Nephron (organoid): ENCODE results near the gene THSD4.
A peak's percentile ranks its signal among the peaks of the same experiment; 100 is the strongest.

ENCODE experiments used
- H3K27ac Mint-ChIP-seq, 3 experiments: 2 replicates each; pipeline ENCODE4 v1.8.0; 2020; ENCODE audit warnings: mixed read lengths in 3 of 3, mild to moderate bottlenecking in 2 of 3, moderate library complexity in 1 of 3
- H3K27me3 Mint-ChIP-seq: 2 replicates; pipeline ENCODE4 v1.8.0; 2021; ENCODE audit warnings: low read depth, mild to moderate bottlenecking, moderate library complexity, mixed read lengths
- H3K36me3 Mint-ChIP-seq: 2 replicates; pipeline ENCODE4 v1.8.0; 2020; ENCODE audit warnings: low read depth, mixed read lengths
- H3K4me1 Mint-ChIP-seq: 2 replicates; pipeline ENCODE4 v1.8.0; 2020; ENCODE audit warnings: mixed read lengths
- H3K4me3 Mint-ChIP-seq, 3 experiments: 2 replicates each; pipeline ENCODE4 v1.8.0; 2020; ENCODE audit warnings: mild to moderate bottlenecking in 3 of 3, mixed read lengths in 3 of 3, moderate library complexity in 2 of 3
- H3K9me3 Mint-ChIP-seq: 2 replicates; pipeline ENCODE4 v1.8.0; 2020; ENCODE audit warnings: mixed read lengths
- CTCF ChIP-seq, 3 experiments: fragments of 200-600 bp; sonication (generic); IDR thresholded peaks; one replicate each; pipeline ENCODE4 v1.5.0; 2021; ENCODE audit warnings: antibody characterized with exemption in 3 of 3; ENCODE audit not compliant: unreplicated experiment in 3 of 3

Gene THSD4

DNA sequence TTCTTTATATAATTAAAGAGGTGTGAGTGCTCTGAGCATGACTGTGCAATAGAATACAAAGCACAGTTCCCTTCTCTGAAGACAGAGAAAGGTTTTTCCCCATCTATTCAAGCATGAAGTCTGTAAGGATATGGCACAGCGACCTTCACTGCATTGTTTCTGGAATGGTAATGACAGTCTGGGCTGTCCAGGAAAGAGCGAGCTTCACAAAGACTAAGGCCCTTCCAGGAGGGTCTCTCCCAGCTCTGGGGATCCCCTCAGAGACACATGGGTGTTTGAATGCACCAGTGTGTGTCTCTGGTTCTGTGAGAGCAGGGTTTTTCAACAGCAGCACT lies 515.2 kb downstream of the THSD4 start:
- TF ChIP-seq CTCF (IDR thresholded peaks at IDR 0.05; ENCODE audit: unreplicated experiment in 3 of 3) = no peak
- Mint-ChIP-seq H3K36me3 (peaks cover 3% of the 10 kb centered on the region), H3K4me3 (no peak overlapping the region), H3K9me3 (no peaks in the 10 kb centered on the region), H3K4me1 (peaks cover 50% of the 10 kb centered on the region), H3K27me3 (peaks cover 4% of the 10 kb centered on the region), H3K27ac (peak overlapping the region in 2 of 3 experiments; percentile 47 to 74)

DNA sequence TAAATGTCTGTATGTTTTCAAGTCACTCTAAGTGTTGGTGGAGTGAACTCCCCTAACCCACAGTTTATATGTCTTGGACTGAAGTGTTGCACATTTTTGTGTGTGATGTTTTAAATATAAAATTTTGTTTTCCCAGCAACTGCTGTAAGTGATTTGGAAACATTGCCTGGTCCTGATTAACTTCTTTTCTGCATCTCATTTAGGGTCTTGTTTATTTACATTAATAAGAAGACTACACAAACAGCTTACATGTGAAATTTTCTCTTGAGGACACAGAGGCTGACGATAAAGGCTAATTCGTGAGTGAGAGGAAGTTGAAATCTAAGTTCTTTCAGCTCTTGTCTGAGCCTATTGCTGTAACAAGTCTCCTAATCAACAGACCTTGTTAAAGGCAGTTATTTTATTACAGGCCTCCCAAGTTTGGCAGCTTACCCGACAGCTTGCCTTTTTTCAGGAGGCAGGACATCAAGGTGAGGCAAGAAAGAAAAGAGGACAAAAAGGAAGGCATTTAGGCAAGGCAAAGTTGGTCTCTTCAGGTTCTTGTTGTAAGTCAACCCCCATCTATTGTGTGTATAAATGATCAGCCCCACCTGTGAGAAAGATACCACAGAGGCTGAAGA lies 517.4 kb downstream of the THSD4 start:
- TF ChIP-seq CTCF (IDR thresholded peaks at IDR 0.05; ENCODE audit: unreplicated experiment in 3 of 3) = no peak
- H3K27ac Mint-ChIP-seq = peak overlapping the region in 2 of 3 experiments; percentile 32 to 83
- H3K36me3 Mint-ChIP-seq = peaks cover 3% of the 10 kb centered on the region
- H3K4me1 Mint-ChIP-seq = peaks cover 55% of the 10 kb centered on the region
- H3K27me3 Mint-ChIP-seq = peaks cover 4% of the 10 kb centered on the region
- H3K4me3 Mint-ChIP-seq = no peak overlapping the region
- no peaks in the 10 kb centered on the region for H3K9me3 Mint-ChIP-seq

DNA sequence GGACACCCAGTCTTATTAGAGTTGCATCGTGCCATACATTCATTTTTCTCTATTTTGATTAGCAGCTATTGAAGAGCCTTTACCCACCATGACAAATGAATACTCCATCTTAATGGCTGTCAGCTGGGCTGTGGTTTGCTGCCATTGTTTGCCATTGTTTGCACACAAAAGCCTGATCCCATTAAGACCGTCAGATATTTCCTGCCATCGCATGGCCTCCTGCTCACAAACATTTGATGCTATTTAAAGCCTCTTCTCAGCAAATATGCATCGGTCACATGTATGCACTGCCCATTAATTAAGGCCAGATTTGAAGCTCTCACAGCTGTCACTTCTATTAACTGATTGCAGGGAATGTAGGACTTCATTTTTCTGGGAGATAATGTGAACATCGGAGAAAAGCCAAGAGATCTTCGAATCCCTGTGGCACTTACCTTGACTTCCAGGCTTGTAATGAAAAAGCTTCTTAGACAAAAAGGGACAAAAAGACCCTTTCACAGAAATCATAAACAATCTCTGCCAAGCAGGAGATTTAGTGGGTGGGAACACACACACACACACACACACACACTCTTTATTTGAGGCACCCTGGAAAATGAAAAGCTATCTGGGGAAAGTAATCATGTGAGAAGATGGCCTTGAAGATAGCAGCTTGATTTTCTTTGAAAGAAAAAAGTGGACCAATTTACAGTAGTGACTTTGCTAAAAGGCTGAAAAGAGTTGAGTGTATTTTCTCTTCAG lies 519.7 kb downstream of the THSD4 start:
- no peak for TF ChIP-seq CTCF (IDR thresholded peaks at IDR 0.05; ENCODE audit: unreplicated experiment in 3 of 3)
- Mint-ChIP-seq H3K36me3 (peaks cover 3% of the 10 kb centered on the region), H3K27ac (peak overlapping the region; percentile 24 to 64 (median 57)), H3K4me1 (peaks cover 42% of the 10 kb centered on the region), H3K27me3 (peaks cover 4% of the 10 kb centered on the region), H3K9me3 (no peaks in the 10 kb centered on the region), H3K4me3 (no peak overlapping the region)

DNA sequence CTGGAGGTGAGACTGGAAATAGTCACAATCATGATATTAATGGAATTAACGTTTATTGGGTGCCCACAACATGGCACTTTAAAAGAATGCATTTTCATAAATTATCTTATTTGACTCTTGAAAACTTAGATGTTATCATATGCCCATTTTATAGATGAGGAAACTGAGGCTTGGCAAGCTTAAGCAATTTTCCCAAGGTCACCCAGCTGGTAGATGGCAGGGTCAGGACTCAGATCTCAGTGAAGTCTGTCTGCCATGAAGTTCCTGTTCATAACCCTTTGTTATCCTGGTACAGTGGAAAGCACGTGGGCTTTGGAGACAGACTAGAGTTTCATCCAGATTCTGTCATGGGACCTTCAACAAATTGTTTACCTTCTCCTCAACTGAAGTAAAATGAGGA lies 520.5 kb downstream of the THSD4 start:
- peak overlapping the region in 1 of 3 experiments; percentile 64 for H3K27ac Mint-ChIP-seq
- TF ChIP-seq CTCF (IDR thresholded peaks at IDR 0.05; ENCODE audit: unreplicated experiment in 3 of 3) = no peak

DNA sequence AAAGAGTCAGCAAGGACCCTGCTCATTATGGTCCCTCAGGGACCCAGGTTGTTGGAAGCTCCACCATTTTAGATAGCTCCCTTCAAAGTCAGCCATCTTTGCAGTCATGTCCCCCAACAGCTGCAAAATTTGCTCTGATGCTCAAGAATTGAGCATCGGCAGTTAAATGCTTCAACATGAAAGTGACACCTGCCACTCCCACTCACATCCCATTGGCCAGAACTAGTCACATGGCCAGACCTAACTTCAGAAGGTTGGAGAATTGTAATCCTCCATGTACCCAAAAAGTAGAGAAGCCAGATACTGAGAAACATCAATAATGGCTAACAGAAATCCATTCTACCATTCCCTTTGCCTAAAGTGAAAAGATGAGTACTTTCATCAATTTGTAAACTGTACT lies 523.6 kb downstream of the THSD4 start:
- Mint-ChIP-seq H3K9me3 (peaks cover 3% of the 10 kb centered on the region), H3K36me3 (peaks cover 4% of the 10 kb centered on the region), H3K27ac (no peak overlapping the region), H3K4me1 (peaks cover 23% of the 10 kb centered on the region), H3K27me3 (peaks cover 4% of the 10 kb centered on the region), H3K4me3 (no peak overlapping the region)
- TF ChIP-seq CTCF (IDR thresholded peaks at IDR 0.05; ENCODE audit: unreplicated experiment in 3 of 3) = no peak

More for the DNA sequence above, 520.5 kb downstream of the THSD4 start:
- Mint-ChIP-seq H3K4me1 (peaks cover 35% of the 10 kb centered on the region), H3K9me3 (no peaks in the 10 kb centered on the region), H3K27me3 (peaks cover 4% of the 10 kb centered on the region), H3K36me3 (peaks cover 3% of the 10 kb centered on the region), H3K4me3 (no peak overlapping the region)

DNA sequence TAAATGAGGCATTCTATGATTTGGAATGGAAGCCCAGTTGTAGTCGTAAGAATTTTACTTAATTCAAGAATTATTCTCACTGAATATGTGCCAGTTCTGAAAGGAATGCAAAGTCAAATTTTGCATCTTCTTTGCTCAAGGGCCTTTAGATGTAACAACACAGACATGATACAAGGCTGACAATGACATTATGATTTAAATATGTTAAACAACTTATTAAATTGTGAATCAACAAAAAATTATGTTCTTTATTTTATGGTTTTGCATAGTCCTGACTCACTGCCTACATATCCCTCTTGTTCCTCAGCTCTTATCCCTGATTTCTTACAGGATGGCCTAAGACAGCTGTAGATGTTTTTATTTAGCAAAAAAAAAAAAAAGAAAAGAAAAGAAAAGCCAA lies 524.2 kb downstream of the THSD4 start:
- H3K27ac Mint-ChIP-seq = no peak overlapping the region
- H3K4me1 Mint-ChIP-seq = peaks cover 25% of the 10 kb centered on the region
- peaks cover 4% of the 10 kb centered on the region for H3K36me3 Mint-ChIP-seq
- no peak for TF ChIP-seq CTCF (IDR thresholded peaks at IDR 0.05; ENCODE audit: unreplicated experiment in 3 of 3)
- peaks cover 3% of the 10 kb centered on the region for H3K9me3 Mint-ChIP-seq
- H3K27me3 Mint-ChIP-seq = peaks cover 2% of the 10 kb centered on the region
- no peak overlapping the region for H3K4me3 Mint-ChIP-seq
